ENCODE data around the gene SARNP.

The SARNP gene

DNA sequence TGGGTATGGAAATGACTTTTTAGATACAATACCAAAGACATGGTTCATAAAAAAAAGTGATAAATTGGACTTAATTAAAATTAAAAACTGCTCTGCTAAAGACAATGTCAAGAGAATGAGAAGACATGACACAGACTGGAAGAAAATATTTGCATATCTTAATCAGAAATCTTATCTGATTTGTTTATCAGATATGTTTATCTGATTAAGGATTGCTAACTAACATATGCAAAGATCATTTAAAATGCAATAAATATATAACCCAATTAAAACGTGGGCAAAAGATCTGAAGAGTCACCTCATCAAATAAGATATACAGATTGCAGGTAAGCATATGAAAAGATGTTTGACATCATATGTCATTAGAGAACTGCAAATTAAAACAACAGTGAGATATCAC lies 35.2 kb upstream of the SARNP start:
- DNase-seq (ENCODE audit: low read depth), result no peak

DNA sequence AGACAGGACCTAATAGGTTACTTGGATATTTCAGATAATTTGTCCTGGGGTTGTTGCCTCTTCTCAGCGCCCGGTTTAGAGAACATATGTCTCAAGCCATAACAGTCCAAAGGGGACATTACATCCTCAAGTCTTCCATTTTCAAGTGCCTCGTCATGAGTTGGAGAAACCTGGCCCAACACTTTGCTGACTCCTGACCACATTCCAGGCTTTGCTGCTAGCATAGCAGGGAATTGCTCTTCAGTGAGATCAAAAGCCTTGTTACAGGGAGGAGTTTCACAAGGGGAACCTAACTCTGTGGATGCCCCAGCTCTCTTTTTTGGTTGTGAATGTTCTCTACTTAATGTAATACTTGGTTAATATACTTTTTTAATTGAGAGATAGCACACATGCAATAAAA lies 33.4 kb upstream of the SARNP start:
- TF ChIP-seq, protein P1, sequence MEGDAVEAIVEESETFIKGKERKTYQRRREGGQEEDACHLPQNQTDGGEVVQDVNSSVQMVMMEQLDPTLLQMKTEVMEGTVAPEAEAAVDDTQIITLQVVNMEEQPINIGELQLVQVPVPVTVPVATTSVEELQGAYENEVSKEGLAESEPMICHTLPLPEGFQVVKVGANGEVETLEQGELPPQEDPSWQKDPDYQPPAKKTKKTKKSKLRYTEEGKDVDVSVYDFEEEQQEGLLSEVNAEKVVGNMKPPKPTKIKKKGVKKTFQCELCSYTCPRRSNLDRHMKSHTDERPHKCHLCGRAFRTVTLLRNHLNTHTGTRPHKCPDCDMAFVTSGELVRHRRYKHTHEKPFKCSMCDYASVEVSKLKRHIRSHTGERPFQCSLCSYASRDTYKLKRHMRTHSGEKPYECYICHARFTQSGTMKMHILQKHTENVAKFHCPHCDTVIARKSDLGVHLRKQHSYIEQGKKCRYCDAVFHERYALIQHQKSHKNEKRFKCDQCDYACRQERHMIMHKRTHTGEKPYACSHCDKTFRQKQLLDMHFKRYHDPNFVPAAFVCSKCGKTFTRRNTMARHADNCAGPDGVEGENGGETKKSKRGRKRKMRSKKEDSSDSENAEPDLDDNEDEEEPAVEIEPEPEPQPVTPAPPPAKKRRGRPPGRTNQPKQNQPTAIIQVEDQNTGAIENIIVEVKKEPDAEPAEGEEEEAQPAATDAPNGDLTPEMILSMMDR (IDR thresholded peaks at IDR 0.05; ENCODE audit: insufficient read depth, low read depth, low read length, missing control alignments), result no peak
- no peak for DNase-seq (ENCODE audit: low read depth)
- no peak overlapping the region for H3K4me3 ChIP-seq (ENCODE audit: low read depth, low read length)

More for the DNA sequence above, 35.2 kb upstream of the SARNP start:
- no peak overlapping the region for H3K4me3 ChIP-seq (ENCODE audit: low read depth, low read length)
- TF ChIP-seq, protein P1 (IDR thresholded peaks at IDR 0.05; ENCODE audit: insufficient read depth, low read depth, low read length, missing control alignments), result no peak

DNA sequence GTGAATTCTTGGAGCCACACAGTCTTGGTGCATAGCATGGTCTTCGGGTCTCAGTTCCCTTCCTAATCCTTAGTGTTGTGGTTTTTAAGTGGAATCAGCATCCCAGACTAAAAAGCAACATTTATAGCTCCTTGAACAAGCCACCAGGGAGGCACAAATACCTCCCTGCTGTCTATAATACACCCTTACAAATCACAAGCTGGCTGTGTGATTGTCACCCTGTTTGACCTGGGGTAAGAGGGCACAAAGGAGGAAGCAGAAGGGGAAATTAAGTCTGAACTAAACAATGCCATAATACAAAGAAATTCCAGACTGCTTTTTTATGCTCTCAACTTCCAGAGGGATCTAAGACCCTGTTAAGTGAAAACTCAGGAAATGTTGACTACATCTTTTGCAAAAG lies 32.9 kb upstream of the SARNP start:
- H3K4me3 ChIP-seq (ENCODE audit: low read depth, low read length), result no peak overlapping the region
- no peak for DNase-seq (ENCODE audit: low read depth)
- TF ChIP-seq, protein P1 (IDR thresholded peaks at IDR 0.05; ENCODE audit: insufficient read depth, low read depth, low read length, missing control alignments), result no peak

DNA sequence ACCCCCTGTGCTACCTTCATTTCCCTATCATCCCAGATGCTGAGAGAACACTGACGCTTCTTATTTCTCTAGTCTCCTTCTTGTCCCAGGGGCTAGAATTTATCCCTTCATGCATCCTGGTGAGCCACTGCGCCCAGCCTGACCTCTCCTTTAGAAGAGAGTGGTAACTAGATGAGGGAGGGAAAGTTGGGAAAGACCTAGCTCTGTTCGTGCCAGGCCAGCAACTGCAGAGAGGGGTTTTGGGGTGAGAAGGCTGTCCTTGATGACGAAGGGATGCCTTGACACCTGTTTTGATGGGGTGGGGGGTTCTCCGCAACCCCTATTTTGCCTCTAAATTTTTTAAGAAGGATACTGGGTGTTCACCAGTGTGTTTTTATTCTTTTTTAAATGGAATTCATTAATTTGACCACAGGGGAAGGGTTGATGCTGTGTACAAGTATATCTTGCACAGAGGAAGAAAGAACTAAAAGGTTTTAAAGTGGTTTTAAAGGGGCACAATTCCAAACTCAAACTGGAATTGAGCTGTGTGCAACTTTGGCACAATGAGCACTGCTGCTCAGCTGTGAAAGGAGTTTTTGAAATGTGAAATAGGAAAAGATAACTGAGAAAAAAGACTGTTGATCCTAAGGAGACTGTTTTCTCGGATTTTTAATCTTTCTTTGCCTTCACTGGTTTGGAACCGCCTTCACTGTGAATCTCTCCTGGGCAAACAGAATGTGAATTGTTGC lies 32.3 kb upstream of the SARNP start:
- DNase-seq (ENCODE audit: low read depth), result no peak
- no peak overlapping the region for H3K4me3 ChIP-seq (ENCODE audit: low read depth, low read length)
- TF ChIP-seq, protein P1 (IDR thresholded peaks at IDR 0.05; ENCODE audit: insufficient read depth, low read depth, low read length, missing control alignments), result no peak

DNA sequence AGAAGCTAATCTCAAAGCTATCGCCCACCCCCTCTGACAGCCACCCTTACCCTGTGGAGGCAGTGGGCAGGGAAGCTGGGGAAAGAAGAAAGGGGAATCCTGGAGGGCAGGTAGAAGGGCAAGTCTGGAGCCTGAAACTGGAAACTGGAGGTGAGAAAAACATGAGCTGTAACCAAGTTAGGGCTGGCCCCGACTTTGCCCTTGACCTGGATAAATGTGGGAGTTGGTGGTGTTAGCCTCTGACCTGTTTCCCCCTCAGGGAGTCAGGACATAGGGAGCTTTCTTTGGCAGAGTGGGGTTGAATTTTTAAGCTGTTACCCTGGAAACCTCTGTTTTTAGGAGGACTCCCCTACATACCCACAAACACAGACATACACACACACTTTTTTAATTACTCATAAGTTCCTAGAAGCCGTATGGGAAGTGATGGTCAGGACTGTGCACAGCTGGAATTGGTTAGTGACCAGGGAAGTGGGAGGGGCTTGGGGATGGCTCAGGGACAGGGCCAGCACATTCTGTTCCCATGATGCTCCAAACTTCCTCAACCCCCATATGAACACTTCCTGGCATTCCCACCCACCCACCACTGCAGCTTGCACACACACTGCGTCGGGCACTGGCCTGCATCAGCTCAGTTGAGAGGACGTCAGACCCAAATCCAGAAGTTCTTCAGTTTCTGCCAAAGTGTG lies 30.2 kb upstream of the SARNP start:
- DNase-seq (ENCODE audit: low read depth), result no peak
- H3K4me3 ChIP-seq (ENCODE audit: low read depth, low read length), result no peak overlapping the region
- TF ChIP-seq, protein P1 (IDR thresholded peaks at IDR 0.05; ENCODE audit: insufficient read depth, low read depth, low read length, missing control alignments), result no peak

DNA sequence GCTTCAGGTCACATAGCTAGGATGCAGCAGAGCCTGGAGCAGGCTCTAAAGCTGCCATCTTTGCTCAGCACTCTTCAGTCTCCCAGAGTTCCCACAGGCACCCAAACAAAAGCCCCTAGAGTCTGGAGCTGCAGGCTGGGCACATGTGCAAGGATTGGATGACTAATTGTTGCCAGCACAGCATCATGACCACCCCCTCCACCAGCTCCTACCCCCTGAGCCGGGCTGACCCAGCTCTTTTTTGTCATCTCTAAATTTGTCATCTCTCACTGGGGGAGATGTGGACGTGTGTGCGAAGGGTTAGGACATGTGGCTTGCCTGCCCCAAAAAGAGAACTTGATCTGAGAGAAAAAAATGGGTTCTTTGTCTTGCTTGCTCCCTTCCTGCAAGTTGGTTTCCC lies 29.5 kb upstream of the SARNP start:
- H3K4me3 ChIP-seq (ENCODE audit: low read depth, low read length), result no peak overlapping the region
- TF ChIP-seq, protein P1 (IDR thresholded peaks at IDR 0.05; ENCODE audit: insufficient read depth, low read depth, low read length, missing control alignments), result no peak
- no peak for DNase-seq (ENCODE audit: low read depth)
